WERI-Rb-1 (cell line): ENCODE data around the gene MAP3K14.

ENCODE experiments used
- DNase-seq: peaks from one replicate; pipeline ENCODE4 v3.0.0-alpha.2; 2020
- H3K27ac ChIP-seq: fragments of 250-450 bp; sonication (Bioruptor Pico); 2 replicates; pipeline ENCODE4 v1.5.1; 2020; ENCODE audit warnings: mild to moderate bottlenecking, moderate library complexity
- H3K27me3 ChIP-seq: fragments of 250-450 bp; sonication (Bioruptor Pico); 2 replicates; pipeline ENCODE4 v1.5.1; 2021; ENCODE audit warnings: mild to moderate bottlenecking, low read depth, moderate library complexity; ENCODE audit not compliant: insufficient read depth, severe bottlenecking
- H3K36me3 ChIP-seq: fragments of 250-450 bp; sonication (Bioruptor Pico); 2 replicates; pipeline ENCODE4 v1.5.1; 2020; ENCODE audit warnings: mild to moderate bottlenecking, moderate library complexity
- H3K4me3 ChIP-seq: 2 replicates; pipeline ENCODE4 v1.5.1; 2011; ENCODE audit warnings: low read depth, mild to moderate bottlenecking, control low read depth, low read length
- H3K9me3 ChIP-seq: fragments of 250-450 bp; sonication (Bioruptor Pico); 2 replicates; pipeline ENCODE4 v1.5.1; 2021; ENCODE audit warnings: mild to moderate bottlenecking, moderate library complexity; ENCODE audit not compliant: severe bottlenecking
- CTCF ChIP-seq: IDR thresholded peaks from 2 replicates; pipeline ENCODE4 v1.5.1; 2011; ENCODE audit warnings: low read depth, mild to moderate bottlenecking, control low read depth, inconsistent platforms, low read length

MAP3K14 gene

GRCh38 chr17:45284176-45285140 is 32.4 kb downstream of the MAP3K14 start:
- Histone ChIP-seq H3K9me3 (no peaks in the 10 kb centered on the region), H3K27ac (peak overlapping the region; percentile 7; the same call in 1 of the 2 replicates), H3K36me3 (peaks cover 79% of the 10 kb centered on the region), H3K27me3 (no peaks in the 10 kb centered on the region), H3K4me3 (no peak overlapping the region)
- peak; percentile 59 for TF ChIP-seq CTCF
- peak; percentile 48 for DNase-seq

- DNase-seq: no peak
- Histone ChIP-seq H3K36me3 (peaks cover 77% of the 10 kb centered on the region), H3K27ac (peak overlapping the region; percentile 7; the same call in 1 of the 2 replicates), H3K9me3 (no peaks in the 10 kb centered on the region), H3K27me3 (no peaks in the 10 kb centered on the region), H3K4me3 (no peak overlapping the region)
- no peak for TF ChIP-seq CTCF
Observed at GRCh38 chr17:45283711-45284110, 33.1 kb downstream of the MAP3K14 start.

- H3K27ac ChIP-seq: peak overlapping the region; percentile 42
- DNase-seq: peak; percentile 57
- TF ChIP-seq CTCF: no peak
Observed at GRCh38 chr17:45282683-45283644, 33.9 kb downstream of the MAP3K14 start.

GRCh38 chr17:45279898-45280297 is 36.9 kb downstream of the MAP3K14 start:
- H3K27ac ChIP-seq: no peak overlapping the region
- no peaks in the 10 kb centered on the region for H3K9me3 ChIP-seq
- H3K4me3 ChIP-seq: no peak overlapping the region
- no peak for TF ChIP-seq CTCF
- H3K36me3 ChIP-seq: peaks cover 41% of the 10 kb centered on the region
- no peaks in the 10 kb centered on the region for H3K27me3 ChIP-seq
- DNase-seq: peak; percentile 44

More at GRCh38 chr17:45282683-45283644, 33.9 kb downstream of the MAP3K14 start:
- Histone ChIP-seq H3K36me3 (peaks cover 71% of the 10 kb centered on the region), H3K27me3 (no peaks in the 10 kb centered on the region), H3K9me3 (no peaks in the 10 kb centered on the region), H3K4me3 (no peak overlapping the region)

- H3K4me3 ChIP-seq: no peak overlapping the region
- TF ChIP-seq CTCF: no peak
- H3K27me3 ChIP-seq: no peaks in the 10 kb centered on the region
- no peak overlapping the region for H3K27ac ChIP-seq
- H3K36me3 ChIP-seq: peaks cover 40% of the 10 kb centered on the region
- H3K9me3 ChIP-seq: no peaks in the 10 kb centered on the region
- DNase-seq: no peak
Observed at GRCh38 chr17:45277992-45278391, 38.8 kb downstream of the MAP3K14 start.
